NCI-H2171 (cell line): Measurements from ENCODE around the gene CTBS.
A peak's percentile ranks its signal among the peaks of the same experiment; 100 is the strongest.
"Not testable (repeated sequence)": the region's sequence is repeated elsewhere in the genome, so short reads cannot be mapped to it uniquely, and the experiment has no call there.

Experiments
- DNase-seq: peaks from one replicate; lab custom pipeline; 2025; lab: John Stamatoyannopoulos, UW

CTBS gene, protein sequence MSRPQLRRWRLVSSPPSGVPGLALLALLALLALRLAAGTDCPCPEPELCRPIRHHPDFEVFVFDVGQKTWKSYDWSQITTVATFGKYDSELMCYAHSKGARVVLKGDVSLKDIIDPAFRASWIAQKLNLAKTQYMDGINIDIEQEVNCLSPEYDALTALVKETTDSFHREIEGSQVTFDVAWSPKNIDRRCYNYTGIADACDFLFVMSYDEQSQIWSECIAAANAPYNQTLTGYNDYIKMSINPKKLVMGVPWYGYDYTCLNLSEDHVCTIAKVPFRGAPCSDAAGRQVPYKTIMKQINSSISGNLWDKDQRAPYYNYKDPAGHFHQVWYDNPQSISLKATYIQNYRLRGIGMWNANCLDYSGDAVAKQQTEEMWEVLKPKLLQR

DNA sequence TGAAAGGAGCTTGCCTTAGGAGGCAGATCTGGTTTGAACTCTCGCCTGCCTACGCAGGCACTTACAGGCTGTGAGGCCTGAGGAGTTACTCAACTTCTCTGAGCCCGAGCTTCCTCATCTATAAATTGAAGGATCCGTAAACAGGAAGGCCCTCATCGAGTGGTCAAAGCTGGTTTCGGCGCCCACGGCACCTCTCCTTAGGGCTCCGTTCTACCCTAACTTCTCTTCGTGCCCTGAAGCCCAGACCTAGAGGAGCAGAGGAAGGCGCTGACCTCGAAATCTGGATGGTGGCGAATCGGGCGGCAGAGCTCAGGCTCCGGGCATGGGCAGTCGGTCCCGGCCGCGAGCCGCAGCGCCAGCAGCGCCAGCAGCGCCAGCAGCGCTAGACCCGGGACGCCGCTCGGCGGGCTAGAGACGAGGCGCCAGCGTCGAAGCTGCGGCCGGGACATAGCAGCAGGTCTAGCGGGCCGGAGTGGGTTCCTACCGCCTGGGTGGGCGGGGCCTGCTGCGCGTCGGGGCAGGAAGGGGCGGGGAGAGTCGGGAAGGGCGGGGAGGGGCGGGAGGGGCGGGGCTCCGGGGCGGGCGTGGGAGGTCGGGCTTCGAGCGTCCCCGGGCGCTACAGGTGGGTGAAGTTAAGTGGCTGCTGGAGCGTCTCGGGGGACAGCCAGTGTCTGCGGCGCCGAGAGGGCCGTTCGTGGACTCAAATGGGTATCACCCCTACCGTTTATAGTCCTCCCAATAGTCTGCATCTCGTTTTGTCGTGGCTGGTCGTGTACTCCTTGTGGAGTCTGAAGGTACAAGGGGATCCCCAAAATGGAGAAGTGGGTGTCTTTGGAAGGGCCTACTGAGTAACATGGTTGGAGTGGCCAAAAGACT, at the start of gene CTBS:
Gene CTBS, minus strand, starts transcription at position 474 of the 876 bp plus-strand sequence. Its CDS starts 25 bp downstream, at position 449.
- peak; percentile 85 for DNase-seq

DNA sequence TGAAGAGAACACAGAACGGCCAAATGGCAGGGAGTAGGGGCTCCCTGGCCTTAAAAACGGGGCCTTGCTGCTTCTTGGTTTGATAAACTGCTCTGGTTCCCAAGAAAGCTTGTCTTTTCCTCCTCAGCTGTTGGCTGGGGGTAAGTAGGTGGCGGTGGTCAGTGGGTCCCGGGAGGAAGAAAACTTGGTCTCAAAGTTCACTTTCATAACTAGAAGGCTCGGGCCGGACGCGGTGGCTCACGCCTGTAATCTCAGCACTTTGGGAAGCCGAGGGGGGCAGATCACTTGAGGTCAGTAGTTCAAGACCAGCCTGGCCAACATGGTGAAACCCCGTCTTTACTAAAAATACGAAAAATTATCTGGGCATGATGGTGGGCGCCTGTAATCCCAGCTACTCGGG, 47.3 kb upstream of the CTBS start:
- DNase-seq = no peak

- DNase-seq = peak; percentile 37
These were observed 46.6 kb upstream of the CTBS start for GRCh38 chr1:84620720-84621313.

DNA sequence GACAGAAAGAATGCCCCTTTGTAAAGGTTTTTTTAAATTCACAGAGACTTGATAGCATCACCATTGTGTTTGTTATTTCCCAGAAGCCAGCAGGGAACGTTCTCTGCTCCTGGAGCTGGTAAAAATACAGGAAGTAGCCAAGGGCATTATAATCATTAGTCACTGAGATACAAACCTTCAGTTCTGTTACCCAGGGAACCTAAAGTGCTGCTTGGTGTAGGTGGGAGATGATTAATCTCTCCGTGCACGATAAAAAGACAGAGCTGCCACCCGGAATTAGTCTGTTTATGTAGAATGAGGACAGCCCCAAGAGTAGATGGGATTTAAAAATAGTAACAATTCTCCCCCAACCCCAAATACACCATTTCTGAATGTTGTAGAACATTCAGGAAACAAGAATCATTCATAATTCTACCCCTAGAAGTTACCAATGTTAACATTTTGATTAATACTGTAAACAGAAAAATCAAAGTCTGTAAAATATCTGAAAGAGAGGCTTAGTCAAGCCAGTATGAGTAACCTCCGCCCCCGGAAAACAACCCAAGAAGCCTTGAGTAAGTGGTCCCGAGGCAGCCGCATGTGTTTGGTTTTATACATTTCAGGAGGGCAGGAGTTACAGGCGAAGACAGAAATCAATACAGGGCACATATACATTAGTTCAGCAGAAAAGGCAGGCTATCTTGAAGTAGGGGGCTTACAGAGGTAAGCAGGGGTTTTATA, 45.3 kb upstream of the CTBS start:
- DNase-seq = no peak

DNA sequence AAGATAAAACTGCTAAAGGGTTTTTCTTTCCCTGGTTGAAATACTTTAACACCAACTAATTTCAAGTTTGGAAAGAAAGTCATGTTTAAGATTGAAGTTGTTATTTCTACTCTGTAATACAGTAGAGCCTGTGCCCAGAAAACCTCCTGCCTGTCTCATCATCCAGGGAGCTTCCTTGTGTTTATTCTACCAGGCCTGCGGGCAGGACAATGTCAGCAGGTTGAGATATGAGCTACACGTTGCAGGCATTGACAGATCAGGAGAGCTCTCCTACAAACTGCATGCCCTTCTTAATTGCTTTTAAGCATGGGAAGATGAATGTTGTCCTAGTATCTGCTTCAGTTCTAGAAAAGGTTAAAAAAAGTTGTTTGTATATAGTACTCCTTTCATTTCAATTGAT, 43.1 kb upstream of the CTBS start:
- DNase-seq = no peak

DNA sequence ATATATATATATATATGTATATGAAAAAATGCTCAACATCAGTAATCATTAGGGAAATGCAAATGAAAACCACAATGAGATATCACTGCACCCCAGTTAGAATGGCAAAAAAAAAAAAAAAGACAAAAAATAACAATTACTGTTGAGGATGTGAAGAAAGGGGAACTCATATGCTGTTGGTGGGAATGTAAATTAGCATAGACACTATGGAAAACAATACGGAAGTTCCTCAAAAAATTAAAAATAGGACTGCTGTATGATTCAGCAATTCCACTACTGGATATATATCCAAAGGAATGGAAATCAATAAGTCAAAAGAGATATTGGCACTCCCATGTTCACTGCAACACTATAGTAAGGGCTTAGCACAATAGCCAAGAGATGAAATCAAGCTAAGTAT, 41.5 kb upstream of the CTBS start:
- no peak for DNase-seq

DNA sequence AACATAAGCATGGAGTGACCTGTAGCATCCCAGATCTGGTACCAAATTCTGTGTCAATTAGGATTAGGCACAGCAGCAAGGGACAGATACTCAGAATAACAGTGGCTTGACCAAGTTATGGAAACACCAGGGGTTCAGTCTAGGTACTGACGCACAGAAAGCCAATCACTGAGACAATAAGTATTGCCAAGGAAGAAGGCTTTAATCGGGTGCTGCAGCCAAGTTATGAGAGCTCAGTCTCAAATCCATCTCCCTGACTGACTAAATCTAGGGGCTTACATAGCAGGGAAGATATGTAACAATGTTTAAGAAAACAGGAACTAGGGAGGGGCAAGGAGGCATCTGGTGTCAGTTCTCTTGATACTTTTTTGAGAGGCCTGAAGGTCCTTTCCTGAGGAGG, 39.6 kb upstream of the CTBS start:
- no peak for DNase-seq

GRCh38 chr1:84613026-84613425, 38.8 kb upstream of the CTBS start:
- DNase-seq = no peak

GRCh38 chr1:84611796-84612195, 37.6 kb upstream of the CTBS start:
- no peak for DNase-seq

DNA sequence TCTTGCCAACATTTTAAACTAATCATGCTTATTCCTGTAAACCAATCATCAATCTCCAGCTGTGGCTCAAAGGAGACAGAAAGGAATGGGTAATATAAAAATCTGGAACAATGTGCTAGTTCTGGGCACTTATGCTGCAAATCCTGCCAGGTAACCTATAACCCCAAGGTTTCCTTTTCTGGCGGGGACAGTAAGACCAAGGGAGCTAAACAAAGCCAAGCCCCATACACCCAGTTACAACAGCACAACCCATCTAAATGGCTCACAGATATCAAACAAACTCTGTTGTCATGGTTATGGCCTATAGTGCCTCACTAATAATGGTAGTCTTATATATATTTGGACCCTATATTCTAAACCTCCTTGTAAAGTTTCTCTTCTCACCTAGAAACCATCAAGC, 36.9 kb upstream of the CTBS start:
- DNase-seq = no peak

DNA sequence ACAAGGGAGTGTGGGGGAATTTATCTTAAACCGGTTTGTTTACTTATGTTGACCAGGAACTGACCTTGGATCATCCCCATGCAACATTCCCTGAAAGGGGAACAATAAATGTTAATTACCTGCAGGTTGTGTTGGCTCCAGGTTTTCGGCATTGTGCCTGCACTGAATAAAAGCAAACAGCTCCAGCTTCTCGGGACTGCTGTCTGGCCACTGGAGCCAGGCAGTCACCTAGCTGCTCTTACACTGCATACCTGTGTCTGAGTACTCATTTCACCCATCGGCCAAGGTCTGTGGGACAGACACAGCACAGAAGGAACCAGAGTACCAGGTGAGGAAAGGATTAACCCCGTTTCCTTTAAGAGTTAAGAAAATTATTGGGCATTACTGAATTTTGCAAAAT, 32.7 kb upstream of the CTBS start:
- DNase-seq = no peak

DNA sequence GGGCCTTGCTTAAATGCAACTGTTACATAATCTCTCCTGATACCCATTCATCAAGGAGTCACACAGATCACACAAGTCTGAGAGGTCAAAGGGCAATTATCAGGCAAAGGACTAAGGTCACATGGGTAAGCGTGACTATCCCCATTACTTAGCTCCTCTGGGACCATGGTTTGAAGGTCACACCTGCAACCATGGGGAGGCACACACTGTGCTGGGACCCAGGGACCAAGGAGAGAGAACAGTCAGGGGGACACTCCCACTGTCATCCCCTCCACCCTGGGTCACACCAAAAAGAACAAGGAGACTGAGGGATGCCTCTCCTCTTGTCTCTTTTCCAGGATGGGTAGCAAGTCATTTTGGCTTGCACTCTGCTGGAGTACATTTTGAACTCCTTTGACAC, 30.9 kb upstream of the CTBS start:
- no peak for DNase-seq

GRCh38 chr1:84603941-84604830, 29.9 kb upstream of the CTBS start:
- no peak for DNase-seq

DNA sequence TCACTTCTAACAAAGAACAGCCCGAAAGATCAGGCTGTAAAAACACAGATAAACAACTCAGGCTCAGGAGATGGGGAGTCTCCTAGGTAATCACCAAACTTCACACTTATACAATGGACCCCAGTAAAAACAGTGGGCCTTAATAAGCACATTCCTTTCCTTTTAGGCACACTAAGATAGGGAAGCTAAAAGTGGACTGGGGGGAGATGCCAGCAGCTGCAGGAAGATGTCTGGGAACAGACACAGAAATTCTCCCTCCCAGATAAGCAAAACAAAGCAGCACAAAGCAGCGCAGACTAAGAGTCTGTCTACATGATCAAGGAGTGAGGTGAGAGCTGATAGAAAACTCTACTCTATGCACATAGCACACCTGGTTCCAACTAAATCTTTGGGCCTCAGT, 29.0 kb upstream of the CTBS start:
- DNase-seq = no peak

DNA sequence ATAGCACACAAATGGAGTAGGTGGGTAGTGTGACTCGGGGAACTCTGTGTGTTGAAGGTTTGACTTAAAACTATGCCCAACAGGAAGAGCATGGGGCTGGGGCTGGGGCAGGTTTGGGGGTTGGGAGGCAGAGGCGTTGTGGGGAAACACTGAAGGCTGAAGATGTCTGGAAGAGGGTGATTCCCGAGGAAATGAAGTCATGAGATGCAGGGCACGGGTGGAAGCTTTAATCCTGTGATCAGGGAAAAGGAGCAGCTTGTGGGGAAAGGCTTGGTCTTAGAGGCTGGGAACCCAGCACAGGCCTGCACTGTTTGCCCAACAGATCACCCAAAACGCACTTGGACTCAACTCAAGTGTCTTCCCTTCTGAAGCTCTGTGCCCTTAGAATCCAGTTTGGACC, 26.6 kb upstream of the CTBS start:
- no peak for DNase-seq

DNA sequence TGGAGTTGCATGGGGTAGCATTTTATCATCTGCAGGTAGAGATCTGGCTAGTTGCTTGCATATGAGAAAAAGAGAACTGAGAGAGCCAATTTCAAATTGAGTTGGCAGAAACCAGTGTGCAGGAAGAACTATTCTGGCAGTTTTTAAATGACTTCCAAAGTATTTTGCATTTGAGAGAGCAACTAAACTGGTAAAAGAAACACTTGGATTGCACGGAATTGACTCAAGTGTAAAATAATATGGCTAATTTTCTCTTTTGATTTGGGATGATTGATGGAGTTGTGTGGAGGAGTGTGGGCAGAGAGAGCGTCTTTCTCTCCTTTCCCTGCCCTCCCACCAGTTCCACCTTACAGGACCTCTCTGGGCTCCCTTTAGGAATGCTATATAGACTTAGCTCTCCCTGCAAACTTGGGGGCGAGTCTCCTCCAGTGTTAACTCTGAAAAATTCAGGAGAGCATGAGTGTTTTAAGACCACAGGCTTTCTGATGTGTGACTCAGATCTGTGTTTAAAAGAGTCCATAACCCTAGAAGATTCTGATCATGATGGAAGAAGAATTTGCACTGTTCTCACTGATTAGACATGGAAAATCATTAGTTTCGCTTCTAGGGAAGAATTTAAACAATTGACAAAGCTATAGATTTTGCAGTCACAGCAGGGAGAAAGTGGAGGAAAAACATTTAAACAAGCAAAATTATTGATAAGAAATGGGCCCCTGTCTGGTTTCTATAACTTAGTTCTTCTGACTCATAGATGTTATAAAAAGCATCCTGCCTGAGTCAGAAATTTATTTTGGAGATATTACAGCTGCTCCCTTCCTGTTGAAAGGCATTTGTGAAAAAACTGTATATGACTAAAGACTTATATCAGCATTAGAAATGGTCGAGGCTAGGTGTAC, 24.9 kb upstream of the CTBS start:
- no peak for DNase-seq

DNA sequence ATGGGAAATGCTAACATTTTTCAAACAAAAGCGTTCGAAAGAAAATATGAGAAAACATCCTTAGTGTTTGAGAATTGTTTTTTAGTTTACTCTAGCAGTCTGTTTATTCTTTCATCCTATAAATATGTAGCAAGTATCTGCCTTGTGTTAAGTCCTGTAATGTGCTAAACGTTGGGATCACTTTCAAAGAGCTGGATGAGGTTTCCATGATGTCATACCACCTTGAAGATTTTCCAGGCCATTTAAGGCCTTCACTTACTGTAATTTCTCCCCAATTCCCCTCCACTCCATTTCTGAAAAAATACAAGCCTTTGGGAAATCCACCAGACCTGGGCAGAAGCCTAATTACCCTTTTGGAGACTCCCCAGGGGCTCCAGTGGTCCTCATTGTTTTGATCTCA, 24.2 kb upstream of the CTBS start:
- DNase-seq = no peak

DNA sequence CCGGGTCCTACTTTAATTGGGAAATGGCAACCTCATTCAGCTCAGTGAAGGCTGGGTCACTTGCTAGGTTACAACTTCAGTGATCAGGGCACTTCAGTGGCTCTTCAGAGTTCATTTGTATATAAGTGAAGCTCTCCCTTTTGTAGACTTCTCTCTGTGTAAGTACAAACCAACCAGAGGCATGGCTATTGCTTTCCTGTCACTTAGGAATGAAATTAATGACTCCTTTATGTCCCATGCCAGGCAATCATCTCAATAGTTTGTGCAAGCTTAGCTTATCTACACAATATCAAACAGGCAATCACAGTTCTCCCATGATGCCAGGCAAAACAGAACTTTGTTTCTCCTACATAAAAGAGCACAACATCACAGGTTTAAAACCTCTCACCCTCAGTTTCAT, 22.8 kb upstream of the CTBS start:
- DNase-seq = no peak

GRCh38 chr1:84594959-84595358, 20.7 kb upstream of the CTBS start:
- DNase-seq = not testable (repeated sequence)

- no peak for DNase-seq
These were observed 12.9 kb upstream of the CTBS start for GRCh38 chr1:84587099-84587498.
